ENCODE results near the gene PLD3. TPM values are rescaled to one million over a fixed set of nuclear protein-coding genes. Genes with fewer than 3 reads are reported as not detected.
A peak's percentile ranks its signal among the peaks of the same experiment; 100 is the strongest.

Gene PLD3
- total RNA-seq, 1 donor from 2014 or later: 740 TPM

GRCh38 chr19:40412866-40413265 is 64.4 kb downstream of the PLD3 start:
- no peak for DNase-seq (ENCODE audit: low read depth)

GRCh38 chr19:40413291-40413845 is 64.9 kb downstream of the PLD3 start, which contains the start of gene PRX:
TSS of gene PRX (minus strand) at chr19:40413378. CDS start at chr19:40407932, 5,446 bp downstream.
- DNase-seq (ENCODE audit: low read depth): no peak

GRCh38 chr19:40414542-40415535 is 66.3 kb downstream of the PLD3 start:
- no peak for DNase-seq (ENCODE audit: low read depth)

- no peak for DNase-seq (ENCODE audit: low read depth)
Observed at GRCh38 chr19:40415768-40416167, 67.3 kb downstream of the PLD3 start.

- peak; percentile 28 for DNase-seq (ENCODE audit: low read depth)
Observed at GRCh38 chr19:40416918-40417642, 68.6 kb downstream of the PLD3 start.

GRCh38 chr19:40417643-40417981 is 69.1 kb downstream of the PLD3 start:
- DNase-seq (ENCODE audit: low read depth): no peak

- no peak for DNase-seq (ENCODE audit: low read depth)
Observed at GRCh38 chr19:40418040-40418439, 69.5 kb downstream of the PLD3 start.

GRCh38 chr19:40419066-40419612 is 70.6 kb downstream of the PLD3 start:
- DNase-seq (ENCODE audit: low read depth): no peak

GRCh38 chr19:40419780-40420179 is 71.3 kb downstream of the PLD3 start:
- no peak for DNase-seq (ENCODE audit: low read depth)

- DNase-seq (ENCODE audit: low read depth): no peak
Observed at GRCh38 chr19:40420451-40420765, 71.9 kb downstream of the PLD3 start.

- peak; percentile 98 for DNase-seq (ENCODE audit: low read depth)
Observed at GRCh38 chr19:40420766-40421765, 72.6 kb downstream of the PLD3 start.

GRCh38 chr19:40421993-40422747 is 73.7 kb downstream of the PLD3 start:
- no peak for DNase-seq (ENCODE audit: low read depth)

GRCh38 chr19:40422748-40423566 is 74.5 kb downstream of the PLD3 start:
- peak; percentile 28 for DNase-seq (ENCODE audit: low read depth)

- DNase-seq (ENCODE audit: low read depth): no peak
Observed at GRCh38 chr19:40423938-40424337, 75.4 kb downstream of the PLD3 start.

GRCh38 chr19:40424637-40425449 is 76.3 kb downstream of the PLD3 start:
- peak; percentile 68 for DNase-seq (ENCODE audit: low read depth)

- DNase-seq (ENCODE audit: low read depth): peak; percentile 100
Observed at GRCh38 chr19:40425450-40426287, 77.2 kb downstream of the PLD3 start, which contains the start of gene SERTAD1. TSS of gene SERTAD1 (minus strand) at chr19:40425992. CDS start at chr19:40423546, 2,446 bp downstream.
